Parathyroid adenoma (tissue), 2 donors: ENCODE measurements around the gene FSD1.

Source experiments
- H2AFZ ChIP-seq: fragments of 300-600 bp; sonication (generic); one replicate; pipeline ENCODE4 v1.7.0; 2017; ENCODE audit warnings: antibody characterized with exemption, mild to moderate bottlenecking
- H3K27ac ChIP-seq: fragments of 300-600 bp; sonication (generic); one replicate; pipeline ENCODE4 v1.7.0; 2017
- H3K27me3 ChIP-seq: fragments of 300-600 bp; sonication (generic); one replicate; pipeline ENCODE4 v1.7.0; 2017; ENCODE audit warnings: low read length; ENCODE audit not compliant: control insufficient read depth, insufficient read depth
- H3K36me3 ChIP-seq: fragments of 300-600 bp; sonication (generic); one replicate; pipeline ENCODE4 v1.7.0; 2017; ENCODE audit warnings: low read length; ENCODE audit not compliant: control insufficient read depth, insufficient read depth
- H3K4me1 ChIP-seq: fragments of 300-600 bp; sonication (generic); one replicate; pipeline ENCODE4 v1.7.0; 2017; ENCODE audit warnings: control low read depth
- H3K4me2 ChIP-seq: fragments of 300-600 bp; sonication (generic); one replicate; pipeline ENCODE4 v1.7.0; 2017; ENCODE audit warnings: low read length
- H3K4me3 ChIP-seq: fragments of 300-600 bp; sonication (generic); one replicate; pipeline ENCODE4 v1.7.0; 2017; ENCODE audit warnings: low read depth, low read length
- H3K79me2 ChIP-seq: fragments of 300-600 bp; sonication (generic); one replicate; pipeline ENCODE4 v1.7.0; 2017; ENCODE audit warnings: control low read depth
- H3K9ac ChIP-seq: fragments of 300-600 bp; sonication (generic); one replicate; pipeline ENCODE4 v1.7.0; 2017; ENCODE audit warnings: mild to moderate bottlenecking
- H3K9me3 ChIP-seq: fragments of 300-600 bp; sonication (generic); one replicate; pipeline ENCODE4 v1.7.0; 2017; ENCODE audit warnings: low read length; ENCODE audit not compliant: control insufficient read depth
- CTCF ChIP-seq: fragments of 300-600 bp; sonication (generic); IDR thresholded peaks from one replicate; pipeline ENCODE4 v1.7.0; 2017; ENCODE audit warnings: antibody characterized with exemption, mild to moderate bottlenecking
- donor health status: primary hyperparathyroidism.

The FSD1 gene

GRCh38 chr19:4278419-4279266, 25.8 kb upstream of the FSD1 start, which contains the start of gene SHD:
SHD (plus strand) TSS chr19:4279266; CDS start chr19:4280064, 798 bp downstream.
- Histone ChIP-seq H3K27me3 (no peaks in the 10 kb centered on the region), H3K9ac (no peak within 1 kb of the TSS), H3K36me3 (no peaks in the 10 kb centered on the region), H3K9me3 (no peaks in the 10 kb centered on the region), H3K27ac (no peak within 1 kb of the TSS), H3K4me1 (peaks cover 2% of the 10 kb centered on the region), H3K79me2 (no peaks in the 10 kb centered on the region), H3K4me2 (peak within 1 kb of the TSS; percentile 55), H3K4me3 (peak within 1 kb of the TSS; percentile 22), H2AFZ (no peak within 1 kb of the TSS)
- no peak for TF ChIP-seq CTCF

- Histone ChIP-seq H3K4me3 (peak overlapping the region; percentile 22), H3K36me3 (no peaks in the 10 kb centered on the region), H3K9ac (no peak overlapping the region), H3K27ac (no peak overlapping the region), H3K4me2 (peak overlapping the region; percentile 55), H3K79me2 (no peaks in the 10 kb centered on the region), H3K27me3 (no peaks in the 10 kb centered on the region), H3K4me1 (peaks cover 2% of the 10 kb centered on the region), H2AFZ (no peak overlapping the region), H3K9me3 (no peaks in the 10 kb centered on the region)
- TF ChIP-seq CTCF, result no peak
Measured at GRCh38 chr19:4279267-4279529, 25.2 kb upstream of the FSD1 start.

- Histone ChIP-seq H3K36me3 (no peaks in the 10 kb centered on the region), H3K9me3 (no peaks in the 10 kb centered on the region), H3K4me3 (no peak overlapping the region), H3K4me2 (peak overlapping the region; percentile 55), H3K27ac (no peak overlapping the region), H3K79me2 (no peaks in the 10 kb centered on the region), H2AFZ (no peak overlapping the region), H3K4me1 (peaks cover 2% of the 10 kb centered on the region), H3K27me3 (no peaks in the 10 kb centered on the region), H3K9ac (no peak overlapping the region)
- no peak for TF ChIP-seq CTCF
Measured at GRCh38 chr19:4279530-4280422, 24.6 kb upstream of the FSD1 start.

- Histone ChIP-seq H3K4me3 (no peak overlapping the region), H2AFZ (no peak overlapping the region), H3K36me3 (no peaks in the 10 kb centered on the region), H3K9me3 (no peaks in the 10 kb centered on the region), H3K4me2 (no peak overlapping the region), H3K4me1 (peaks cover 2% of the 10 kb centered on the region), H3K9ac (no peak overlapping the region), H3K27me3 (no peaks in the 10 kb centered on the region), H3K79me2 (no peaks in the 10 kb centered on the region), H3K27ac (no peak overlapping the region)
- TF ChIP-seq CTCF, result no peak
Measured at GRCh38 chr19:4284176-4284958, 20.0 kb upstream of the FSD1 start.
